Endothelial cell of umbilical vein (primary cell): ENCODE data around the gene RNF10. TPM values are rescaled to one million over a fixed set of nuclear protein-coding genes. Genes with fewer than 3 reads are reported as not detected.
"Not testable (repeated sequence)": the region's sequence is repeated elsewhere in the genome, so short reads cannot be mapped to it uniquely, and the experiment has no call there.

Source experiments
- BruUV-seq: library from RNA; stranded (reverse); fragments of 400-500 nt; replicated peaks from 2 replicates; lab custom pipeline; 2021; lab: Mats Ljungman, UMichigan
- CTCF ChIA-PET: fragments of 300-600, 350-600 bp; sonication (Branson Sonifier 250); formaldehyde crosslinking; loops from one replicate; lab custom pipeline; 2021; ENCODE audit warnings: antibody characterized with exemption, inconsistent platforms; lab: Charles Lee
- POLR2A ChIA-PET: fragments of 300-600, 350-600 bp; sonication (Branson Sonifier 250); formaldehyde crosslinking; loops from one replicate; lab custom pipeline; 2021; ENCODE audit warnings: antibody characterized with exemption, inconsistent platforms; lab: Charles Lee
- DNase-seq: peaks from one replicate; pipeline ENCODE4 v3.0.0-alpha.2; 2011; ENCODE audit warnings: low read depth, low spot score
- FAIRE-seq: peaks from 2 replicates; lab custom pipeline; 2011; peaks lifted over from hg19 to GRCh38; lab: Jason Lieb, UNC
- H2AFZ ChIP-seq: 2 replicates; pipeline ENCODE4 v1.6.0; 2012; ENCODE audit warnings: low read depth, low read length, control low read depth, inconsistent platforms
- H3K27ac ChIP-seq: 2 replicates; pipeline ENCODE4 v1.5.1; 2011; ENCODE audit warnings: low read depth, mild to moderate bottlenecking, control low read depth, low read length, moderate library complexity; ENCODE audit not compliant: insufficient read depth
- H3K27me3 ChIP-seq, 2 experiments: 2 replicates each; pipeline versions ENCODE4 v1.6.0 to v1.6.1; 2011; ENCODE audit warnings: low read length in 2 of 2, mixed read lengths in 1 of 2; ENCODE audit not compliant: control insufficient read depth in 2 of 2, insufficient read depth in 2 of 2
- H3K36me3 ChIP-seq, 2 experiments: 2 replicates in 1 of 2; 3 replicates in 1 of 2; pipeline ENCODE4 v1.5.1; 2011; ENCODE audit warnings: low read length in 2 of 2, mild to moderate bottlenecking in 1 of 2, moderate library complexity in 1 of 2; ENCODE audit not compliant: control insufficient read depth in 2 of 2, insufficient read depth in 2 of 2; ENCODE audit errors: extremely low read depth in 1 of 2
- H3K4me1 ChIP-seq: 3 replicates; pipeline ENCODE4 v1.5.1; 2011; ENCODE audit warnings: mild to moderate bottlenecking, low read length; ENCODE audit not compliant: control insufficient read depth, insufficient read depth; ENCODE audit errors: extremely low read depth
- H3K4me2 ChIP-seq: 2 replicates; pipeline ENCODE4 v1.6.1; 2011; ENCODE audit warnings: low read length, control low read depth, mixed read lengths; ENCODE audit not compliant: insufficient read depth
- H3K4me3 ChIP-seq, 3 experiments: fragments of 200-600 bp in 1 of 3; sonication (generic), shearing (Covaris generic) in 1 of 3; replicated peaks in 1 of 3; 2 replicates each; pipeline ENCODE4 v1.5.1; 2011 to 2016; ENCODE audit warnings: control low read depth in 3 of 3, low read length in 3 of 3, mild to moderate bottlenecking in 2 of 3, inconsistent platforms in 1 of 3, low read depth in 1 of 3, moderate library complexity in 1 of 3; ENCODE audit not compliant: insufficient read depth in 1 of 3
- H3K79me2 ChIP-seq: 2 replicates; pipeline ENCODE4 v1.6.0; 2012; ENCODE audit warnings: low read length, inconsistent platforms; ENCODE audit not compliant: control insufficient read depth, insufficient read depth
- H3K9ac ChIP-seq: replicated peaks from 2 replicates; pipeline ENCODE3; 2011; ENCODE audit warnings: low read length, control low read depth; ENCODE audit not compliant: insufficient read depth; ENCODE audit errors: extremely low read depth
- H3K9me1 ChIP-seq: replicated peaks from 3 replicates; pipeline ENCODE4 v1.6.0; 2011; ENCODE audit warnings: mild to moderate bottlenecking, low read length; ENCODE audit not compliant: control insufficient read depth, insufficient read depth; ENCODE audit errors: extremely low read depth
- H3K9me3 ChIP-seq: replicated peaks from 2 replicates; pipeline ENCODE4 v1.5.1; 2012; ENCODE audit warnings: low read length, inconsistent platforms; ENCODE audit not compliant: control insufficient read depth, insufficient read depth
- H4K20me1 ChIP-seq: replicated peaks from 2 replicates; pipeline ENCODE3; 2011; ENCODE audit warnings: mild to moderate bottlenecking, low read length; ENCODE audit not compliant: control insufficient read depth, insufficient read depth; ENCODE audit errors: extremely low read depth
- CTCF ChIP-seq, 2 donors: IDR thresholded peaks; 1 replicate in 1 of 2; 2 replicates in 1 of 2; pipeline ENCODE4 v1.5.1; 2011; ENCODE audit warnings: low read length in 2 of 2, mild to moderate bottlenecking in 2 of 2, moderate library complexity in 2 of 2, control low read depth in 1 of 2, inconsistent platforms in 1 of 2, low read depth in 1 of 2; ENCODE audit not compliant: insufficient read depth in 1 of 2; ENCODE audit errors: extremely low read depth in 1 of 2
- EZH2 ChIP-seq: IDR thresholded peaks from 2 replicates; pipeline ENCODE4 v1.6.1; 2012; ENCODE audit warnings: borderline replicate concordance, low read depth, mild to moderate bottlenecking, moderate library complexity, low read length, inconsistent platforms; ENCODE audit not compliant: severe bottlenecking
- FOS ChIP-seq: IDR thresholded peaks from 2 replicates; pipeline ENCODE4 v1.6.1; 2011; ENCODE audit warnings: mild to moderate bottlenecking, low read length, moderate library complexity, borderline replicate concordance; ENCODE audit not compliant: insufficient read depth
- GATA2 ChIP-seq: IDR thresholded peaks from 2 replicates; pipeline ENCODE4 v1.7.0; 2011; ENCODE audit warnings: low read depth, mild to moderate bottlenecking, moderate library complexity, mixed read lengths, low read length; ENCODE audit not compliant: insufficient read length, insufficient read depth
- JUN ChIP-seq: IDR thresholded peaks from 2 replicates; pipeline ENCODE4 v1.6.1; 2011; ENCODE audit warnings: borderline replicate concordance, low read depth; ENCODE audit not compliant: insufficient read length, insufficient read depth
- MAX ChIP-seq: IDR thresholded peaks from 2 replicates; pipeline ENCODE4 v1.6.1; 2011; ENCODE audit not compliant: insufficient read depth, insufficient read length
- MYC ChIP-seq: IDR thresholded peaks from one replicate; pipeline ENCODE4 v1.6.1; 2011; ENCODE audit warnings: mild to moderate bottlenecking, low read depth, low read length
- POLR2A ChIP-seq: IDR thresholded peaks from 2 replicates; pipeline ENCODE4 v1.6.1; 2012; ENCODE audit warnings: low read depth, mild to moderate bottlenecking, control low read depth, low read length
- dilution Hi-C: fragments of 300-500 bp; cut with MboI; formaldehyde crosslinking; loops from one replicate; pipeline ENCODE4 v1.15.0; 2019; ENCODE audit warnings: low sequenced_read_pairs; ENCODE audit not compliant: extremely low pct_ligation_motif_present
- intact Hi-C: fragments of 100-400 bp; cut with micrococcal nuclease; formaldehyde crosslinking; loops from one replicate; pipeline ENCODE4 v1.10.0; 2022
- polyA plus RNA-seq, 4 experiments: library from polyadenylated mRNA; depleted of rRNA in 3 of 4; stranded (reverse) in 3 of 4; unstranded in 1 of 4; fragments of >200 nt; gene quantifications; 2 replicates each; pipeline versions ENCODE4 v1.2.1 to v1.2.3, GENCODE V29; 2011 to 2012; ENCODE audit warnings: missing spikeins in 1 of 4
- total RNA-seq: library from RNA; stranded (reverse); gene quantifications from 2 replicates; pipeline ENCODE4 v1.2.3, GENCODE V29; 2021

The RNF10 gene
- total and polyA plus RNA-seq, 2 donors (not counting 3 experiments of a cell fraction or from before 2014, with no cell fraction given) = 120 to 236 TPM

GRCh38 chr12:120599672-120600552, 65.8 kb downstream of the RNF10 start:
- Histone ChIP-seq H3K27ac (no peak overlapping the region), H3K9me1 (no peaks in the 10 kb centered on the region), H3K9ac (no peak overlapping the region), H2AFZ (no peak overlapping the region), H3K4me2 (no peak overlapping the region), H4K20me1 (no peaks in the 10 kb centered on the region), H3K9me3 (no peaks in the 10 kb centered on the region), H3K79me2 (no peaks in the 10 kb centered on the region), H3K36me3 (no peaks in the 10 kb centered on the region), H3K4me3 (no peak overlapping the region), H3K27me3 (peaks cover 0 to 3% of the 10 kb centered on the region in 2 experiments), H3K4me1 (no peaks in the 10 kb centered on the region)
- TF ChIP-seq CTCF (IDR thresholded peaks at IDR 0.05; ENCODE audit: extremely low read depth in 1 of 2, insufficient read depth in 1 of 2, low read depth in 1 of 2, low read length in 2 of 2) (no peak), POLR2A (no peak), GATA2 (no peak), MAX (no peak), JUN (no peak), FOS (no peak), MYC (no peak), EZH2 (no peak)
- intact Hi-C loops = no loop called here
- CTCF ChIA-PET = interaction anchor here (1.0 kb wide), 1 partner anchor 311 kb away, joined by 3 read pairs; no protein-coding TSS in a partner anchor
- DNase-seq (no peak), FAIRE-seq (no peak)
- POLR2A ChIA-PET = no interaction called here
- dilution Hi-C loops = no loop called here
- no TSS peak for BruUV-seq

GRCh38 chr12:120602416-120602815, 68.3 kb downstream of the RNF10 start:
- H3K9me1 ChIP-seq, H2AFZ ChIP-seq, intact Hi-C loops, POLR2A ChIA-PET, H3K9me3 ChIP-seq, H3K27me3 ChIP-seq, H3K4me2 ChIP-seq, dilution Hi-C loops, H3K9ac ChIP-seq, DNase-seq, H4K20me1 ChIP-seq, H3K4me1 ChIP-seq, H3K79me2 ChIP-seq, H3K4me3 ChIP-seq, H3K36me3 ChIP-seq, BruUV-seq, FAIRE-seq, H3K27ac ChIP-seq: not testable (repeated sequence)
- CTCF ChIA-PET = interaction anchor here (0.8 to 1.9 kb wide), 4 partner anchors 23 to 370 kb away, joined by 3 to 6 read pairs (median 4); no protein-coding TSS in a partner anchor
